BLaER1 (cell line): Measurements from ENCODE around the gene PIP5K1B.

Experiments used
- H3K27ac ChIP-seq: shearing (Covaris generic); formaldehyde crosslinking; 2 replicates; pipeline ENCODE4 v1.8.1; 2022
- H3K27me3 ChIP-seq: shearing (Covaris generic); formaldehyde crosslinking; 2 replicates; pipeline ENCODE4 v1.8.1; 2022
- H3K36me3 ChIP-seq: shearing (Covaris generic); formaldehyde crosslinking; 2 replicates; pipeline ENCODE4 v1.8.1; 2022
- H3K4me1 ChIP-seq: shearing (Covaris generic); formaldehyde crosslinking; 2 replicates; pipeline ENCODE4 v1.8.1; 2022
- H3K4me2 ChIP-seq: shearing (Covaris generic); formaldehyde crosslinking; 2 replicates; pipeline ENCODE4 v1.8.1; 2022
- H3K4me3 ChIP-seq: shearing (Covaris generic); formaldehyde crosslinking; 2 replicates; pipeline ENCODE4 v1.8.1; 2022
- H3K9ac ChIP-seq: shearing (Covaris generic); formaldehyde crosslinking; 2 replicates; pipeline ENCODE4 v1.8.1; 2022
- H3K9me3 ChIP-seq: shearing (Covaris generic); formaldehyde crosslinking; 2 replicates; pipeline ENCODE4 v1.8.1; 2022
- H4K20me1 ChIP-seq: shearing (Covaris generic); formaldehyde crosslinking; 2 replicates; pipeline ENCODE4 v1.8.1; 2022
- Cebpa-rat ChIP-seq: shearing (Covaris generic); IDR thresholded peaks from 2 replicates; pipeline ENCODE4 v1.8.1; 2022

The PIP5K1B gene

DNA sequence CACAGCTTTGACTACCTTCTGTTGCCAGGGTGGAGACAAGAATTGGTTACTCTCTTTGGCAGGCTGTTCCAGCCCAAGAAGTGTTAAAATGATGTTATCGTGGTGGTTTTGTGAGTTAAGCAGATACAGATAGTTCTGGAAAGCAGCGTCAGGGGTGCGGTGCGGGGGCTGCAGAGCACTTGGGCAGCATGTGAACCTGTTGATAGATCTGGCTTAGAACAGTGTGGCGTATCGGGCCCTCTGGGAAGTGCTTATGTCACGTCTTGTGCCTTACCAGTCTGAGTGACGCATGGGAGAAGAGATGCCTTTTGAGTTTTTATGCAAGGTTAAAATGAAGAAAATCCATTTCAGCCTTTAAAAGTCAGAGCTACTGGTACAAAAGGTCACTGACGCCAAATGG, 156.4 kb downstream of the PIP5K1B start:
- no peak overlapping the region for H3K27ac ChIP-seq
- H3K36me3 ChIP-seq: no peaks in the 10 kb centered on the region
- H4K20me1 ChIP-seq: no peaks in the 10 kb centered on the region
- no peak overlapping the region for H3K9ac ChIP-seq
- no peak for TF ChIP-seq Cebpa-rat
- no peaks in the 10 kb centered on the region for H3K27me3 ChIP-seq
- H3K4me2 ChIP-seq: no peak overlapping the region
- no peaks in the 10 kb centered on the region for H3K9me3 ChIP-seq
- peaks cover 11% of the 10 kb centered on the region for H3K4me1 ChIP-seq
- H3K4me3 ChIP-seq: no peak overlapping the region

DNA sequence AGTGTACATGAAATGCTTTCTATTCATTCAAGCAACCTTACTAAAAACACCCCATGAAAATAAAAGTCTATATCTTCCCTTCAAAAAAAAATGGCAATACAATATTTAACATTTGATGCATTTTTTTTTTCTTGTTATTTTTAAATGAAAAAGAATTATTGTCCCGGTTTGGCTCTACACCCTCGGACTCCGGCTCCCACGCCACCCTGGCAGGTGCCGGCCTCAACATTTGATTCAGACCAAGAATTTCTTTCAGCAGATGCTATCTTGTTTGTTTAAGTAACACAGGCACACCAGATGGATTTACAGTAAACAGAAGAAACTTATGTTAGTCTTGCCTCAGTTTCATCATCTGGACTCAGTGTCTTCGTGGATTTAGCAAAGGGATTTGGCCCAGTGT, 162.0 kb downstream of the PIP5K1B start:
- no peaks in the 10 kb centered on the region for H3K27me3 ChIP-seq
- no peak overlapping the region for H3K9ac ChIP-seq
- H3K27ac ChIP-seq: no peak overlapping the region
- no peak for TF ChIP-seq Cebpa-rat
- no peak overlapping the region for H3K4me2 ChIP-seq
- H4K20me1 ChIP-seq: no peaks in the 10 kb centered on the region
- no peaks in the 10 kb centered on the region for H3K36me3 ChIP-seq
- H3K4me3 ChIP-seq: no peak overlapping the region
- H3K4me1 ChIP-seq: no peaks in the 10 kb centered on the region
- no peaks in the 10 kb centered on the region for H3K9me3 ChIP-seq

DNA sequence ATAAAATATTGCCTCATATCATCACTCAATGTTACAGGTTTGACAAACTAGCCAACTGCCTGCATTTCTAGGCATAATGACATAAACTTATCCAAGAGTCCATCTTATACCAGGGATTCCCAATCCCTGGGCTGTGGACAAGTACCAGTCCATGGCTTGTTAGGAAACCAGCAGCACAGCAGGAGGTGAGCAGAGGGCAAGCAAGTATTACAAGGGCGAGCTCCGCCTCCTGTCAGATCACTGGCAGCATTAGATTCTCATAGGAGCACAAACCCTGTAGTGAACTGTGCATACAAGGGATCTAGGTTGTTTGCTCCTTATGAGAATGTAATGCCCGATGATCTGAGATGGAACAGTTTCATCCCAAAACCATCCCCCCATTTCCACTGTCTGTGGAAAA, 164.0 kb downstream of the PIP5K1B start:
- H3K4me3 ChIP-seq: no peak overlapping the region
- no peaks in the 10 kb centered on the region for H4K20me1 ChIP-seq
- H3K9me3 ChIP-seq: no peaks in the 10 kb centered on the region
- H3K9ac ChIP-seq: no peak overlapping the region
- no peaks in the 10 kb centered on the region for H3K27me3 ChIP-seq
- H3K36me3 ChIP-seq: no peaks in the 10 kb centered on the region
- no peak overlapping the region for H3K27ac ChIP-seq
- no peak overlapping the region for H3K4me2 ChIP-seq
- TF ChIP-seq Cebpa-rat: no peak
- H3K4me1 ChIP-seq: no peaks in the 10 kb centered on the region

DNA sequence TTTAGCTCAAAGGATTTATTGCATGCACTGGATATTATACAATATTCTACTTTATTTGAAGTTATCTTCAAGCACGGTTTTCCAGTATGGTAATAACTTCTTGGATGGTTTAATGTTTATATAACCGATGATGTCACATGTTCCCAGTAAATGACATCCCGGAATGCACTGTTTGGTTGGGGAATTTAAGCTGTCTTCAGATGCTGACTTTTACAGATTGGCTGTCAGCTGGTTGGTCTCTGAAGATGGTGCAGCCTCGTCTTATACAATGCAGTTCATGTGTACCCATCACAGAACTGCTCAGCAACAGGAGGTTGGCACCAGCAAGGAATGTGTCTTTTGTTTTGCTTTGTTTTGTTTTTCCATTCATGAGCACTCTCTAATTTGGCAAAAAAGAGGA, 165.0 kb downstream of the PIP5K1B start:
- no peaks in the 10 kb centered on the region for H3K27me3 ChIP-seq
- no peak for TF ChIP-seq Cebpa-rat
- H3K27ac ChIP-seq: no peak overlapping the region
- H3K9ac ChIP-seq: no peak overlapping the region
- H3K4me1 ChIP-seq: no peaks in the 10 kb centered on the region
- no peak overlapping the region for H3K4me2 ChIP-seq
- H3K9me3 ChIP-seq: no peaks in the 10 kb centered on the region
- no peaks in the 10 kb centered on the region for H4K20me1 ChIP-seq
- H3K4me3 ChIP-seq: no peak overlapping the region
- no peaks in the 10 kb centered on the region for H3K36me3 ChIP-seq

DNA sequence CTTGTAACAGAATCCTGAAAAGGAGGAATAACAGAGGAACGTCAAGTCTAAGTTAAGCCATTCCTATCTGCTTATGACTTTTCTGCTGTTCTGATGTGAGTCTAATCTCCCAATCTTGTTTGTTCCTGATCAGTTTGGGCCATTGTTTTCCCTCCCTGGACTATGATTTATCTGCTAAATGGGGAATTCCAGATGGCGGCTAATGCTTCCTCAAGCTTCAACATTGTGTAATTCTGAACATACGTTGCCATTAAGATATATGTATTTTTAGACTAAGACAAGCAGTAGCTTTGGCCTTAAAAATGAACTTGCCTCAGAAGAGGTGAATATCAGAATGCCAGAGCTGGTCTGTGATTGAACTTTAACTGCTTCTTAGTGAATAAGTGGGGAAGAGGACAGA, 166.2 kb downstream of the PIP5K1B start:
- H3K4me1 ChIP-seq: no peaks in the 10 kb centered on the region

DNA sequence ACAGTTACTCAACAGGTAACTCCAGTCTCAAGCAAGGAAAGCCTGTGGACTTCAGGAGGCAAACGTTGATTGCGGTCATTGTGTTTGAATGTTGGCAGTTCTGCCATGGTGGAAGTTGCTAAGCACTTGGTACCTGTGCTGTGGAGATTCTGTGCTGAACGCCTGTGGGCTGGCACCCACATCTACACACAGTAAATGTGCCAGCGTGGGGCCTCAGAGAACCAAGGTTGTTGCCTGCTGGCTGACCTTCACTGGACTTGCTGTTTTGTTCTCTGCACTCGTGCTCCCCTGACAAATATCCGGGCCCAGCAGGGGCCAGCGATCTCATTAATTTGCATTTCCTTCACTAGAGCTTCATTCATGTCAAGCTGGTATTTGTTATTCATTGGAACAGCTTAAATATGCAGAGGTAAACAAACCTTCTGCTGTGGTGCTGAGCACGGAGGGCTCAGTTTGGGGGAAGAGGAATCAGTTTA, 167.0 kb downstream of the PIP5K1B start:
- no peak for TF ChIP-seq Cebpa-rat
- Histone ChIP-seq H3K9me3 (no peaks in the 10 kb centered on the region), H3K36me3 (no peaks in the 10 kb centered on the region), H3K9ac (no peak overlapping the region), H4K20me1 (no peaks in the 10 kb centered on the region), H3K27me3 (no peaks in the 10 kb centered on the region), H3K4me1 (no peaks in the 10 kb centered on the region), H3K27ac (no peak overlapping the region), H3K4me2 (no peak overlapping the region), H3K4me3 (no peak overlapping the region)

More for the DNA sequence above, 166.2 kb downstream of the PIP5K1B start:
- Histone ChIP-seq H3K27ac (no peak overlapping the region), H3K27me3 (no peaks in the 10 kb centered on the region), H3K4me3 (no peak overlapping the region), H4K20me1 (no peaks in the 10 kb centered on the region), H3K36me3 (no peaks in the 10 kb centered on the region), H3K9ac (no peak overlapping the region), H3K4me2 (no peak overlapping the region), H3K9me3 (no peaks in the 10 kb centered on the region)
- no peak for TF ChIP-seq Cebpa-rat

DNA sequence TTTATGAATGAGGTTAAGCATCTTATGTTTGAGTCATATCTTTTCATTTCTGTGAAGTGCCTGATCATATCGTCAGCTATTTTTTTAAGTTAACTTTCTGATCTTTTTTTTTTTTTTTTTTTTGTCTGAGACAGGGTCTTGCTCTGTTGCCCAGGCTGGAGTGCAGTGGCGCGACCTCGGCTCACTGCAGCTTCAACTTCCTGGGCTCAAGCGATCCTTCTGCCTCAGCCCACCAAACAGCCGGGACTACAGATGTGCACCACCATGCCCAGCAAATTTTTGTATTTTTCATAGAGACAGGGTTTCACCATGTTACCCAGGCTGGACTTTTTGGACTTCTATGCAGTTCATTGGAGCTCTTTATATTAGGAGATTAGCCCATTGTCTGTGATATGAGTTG, 168.1 kb downstream of the PIP5K1B start:
- Histone ChIP-seq H4K20me1 (no peaks in the 10 kb centered on the region), H3K36me3 (no peaks in the 10 kb centered on the region), H3K27ac (no peak overlapping the region), H3K4me1 (no peaks in the 10 kb centered on the region), H3K9me3 (no peaks in the 10 kb centered on the region), H3K9ac (no peak overlapping the region), H3K27me3 (no peaks in the 10 kb centered on the region), H3K4me2 (no peak overlapping the region), H3K4me3 (no peak overlapping the region)
- TF ChIP-seq Cebpa-rat: no peak

DNA sequence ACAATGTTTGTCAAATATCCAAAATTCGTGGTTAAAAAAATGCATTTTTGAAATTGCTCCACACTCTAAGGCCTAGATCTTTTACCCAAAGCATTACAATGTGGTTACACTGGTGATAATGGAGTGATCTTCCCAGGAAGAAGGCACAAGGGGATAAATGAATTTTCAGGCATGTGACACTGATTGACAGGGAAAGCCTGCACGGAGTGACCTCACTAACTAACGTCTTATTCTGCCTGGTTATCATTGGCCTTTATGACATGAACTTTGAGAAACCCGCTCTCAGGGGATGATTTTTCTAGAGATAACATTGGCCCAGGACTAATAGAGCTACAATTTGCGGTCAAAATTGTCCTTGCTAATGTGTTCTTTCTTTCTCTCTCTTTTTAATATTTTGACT, 171.2 kb downstream of the PIP5K1B start:
- Histone ChIP-seq H3K27ac (no peak overlapping the region), H3K9ac (no peak overlapping the region), H3K4me2 (no peak overlapping the region), H4K20me1 (no peaks in the 10 kb centered on the region), H3K36me3 (no peaks in the 10 kb centered on the region), H3K9me3 (no peaks in the 10 kb centered on the region), H3K27me3 (no peaks in the 10 kb centered on the region), H3K4me3 (no peak overlapping the region), H3K4me1 (no peaks in the 10 kb centered on the region)
- TF ChIP-seq Cebpa-rat: no peak

DNA sequence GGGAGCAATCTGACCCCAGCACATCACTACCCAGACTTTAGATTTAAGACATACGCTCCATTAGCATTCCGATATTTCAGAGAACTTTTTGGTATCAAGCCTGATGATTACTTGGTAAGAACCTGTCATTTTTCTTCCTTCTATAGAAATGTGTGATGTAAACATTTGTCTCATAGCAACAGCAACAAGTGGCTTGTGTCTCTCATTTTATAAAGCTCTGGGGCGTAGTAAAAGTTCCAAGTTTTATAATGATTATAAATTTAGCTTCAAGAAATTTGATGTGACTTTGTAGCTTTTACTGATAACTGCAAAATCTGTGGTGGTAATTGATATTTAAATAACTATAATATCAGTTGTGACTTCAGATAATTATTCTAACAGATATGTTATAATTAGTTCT, 171.6 kb downstream of the PIP5K1B start:
- Histone ChIP-seq H4K20me1 (no peaks in the 10 kb centered on the region), H3K4me1 (no peaks in the 10 kb centered on the region), H3K27ac (no peak overlapping the region), H3K36me3 (no peaks in the 10 kb centered on the region), H3K9me3 (no peaks in the 10 kb centered on the region), H3K9ac (no peak overlapping the region), H3K4me2 (no peak overlapping the region), H3K4me3 (no peak overlapping the region), H3K27me3 (no peaks in the 10 kb centered on the region)
- no peak for TF ChIP-seq Cebpa-rat

DNA sequence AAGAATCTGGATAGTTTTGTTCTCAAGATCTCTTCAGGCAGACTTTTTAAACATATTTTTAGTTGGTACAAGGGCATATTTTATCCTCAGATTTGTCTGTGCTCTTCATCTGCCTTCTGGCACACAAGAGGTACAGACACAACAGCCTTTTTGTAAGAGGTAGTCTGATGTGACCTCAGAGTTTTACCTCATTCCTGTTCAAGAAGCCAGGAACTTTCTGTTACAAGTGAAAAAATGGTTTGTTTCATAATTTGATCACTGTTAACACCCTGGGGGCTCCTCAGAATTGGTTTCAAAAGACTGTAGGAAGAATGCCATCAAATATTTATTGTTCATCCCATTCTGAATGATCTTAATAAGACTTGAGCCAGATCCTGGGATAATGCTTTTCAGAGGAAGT, 172.2 kb downstream of the PIP5K1B start:
- no peak overlapping the region for H3K4me2 ChIP-seq
- H3K4me1 ChIP-seq: no peaks in the 10 kb centered on the region
- H3K36me3 ChIP-seq: no peaks in the 10 kb centered on the region
- H3K9me3 ChIP-seq: no peaks in the 10 kb centered on the region
- no peak for TF ChIP-seq Cebpa-rat
- H3K27me3 ChIP-seq: no peaks in the 10 kb centered on the region
- H3K27ac ChIP-seq: no peak overlapping the region
- H4K20me1 ChIP-seq: no peaks in the 10 kb centered on the region
- no peak overlapping the region for H3K4me3 ChIP-seq
- no peak overlapping the region for H3K9ac ChIP-seq

DNA sequence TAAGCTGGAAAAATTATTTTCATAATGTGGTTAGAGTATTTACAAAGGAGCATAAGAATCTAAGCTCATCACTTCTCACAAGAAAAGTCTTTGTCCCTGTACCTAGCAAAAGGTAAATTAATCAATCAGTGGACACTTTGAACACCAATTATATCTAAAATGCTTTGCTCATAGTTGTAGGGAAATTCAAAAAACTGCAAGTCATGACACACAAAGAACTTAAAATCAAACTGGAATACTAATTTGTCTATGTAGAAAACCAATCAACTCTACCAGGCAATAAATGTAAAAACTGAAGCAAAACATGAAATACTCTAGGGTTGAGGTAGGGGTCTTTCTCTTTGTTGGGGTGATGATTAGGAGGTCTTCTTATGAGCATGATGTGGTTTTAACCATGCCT, 173.4 kb downstream of the PIP5K1B start:
- no peak overlapping the region for H3K9ac ChIP-seq
- no peak overlapping the region for H3K27ac ChIP-seq
- no peaks in the 10 kb centered on the region for H3K27me3 ChIP-seq
- H3K4me2 ChIP-seq: no peak overlapping the region
- no peaks in the 10 kb centered on the region for H3K4me1 ChIP-seq
- H4K20me1 ChIP-seq: no peaks in the 10 kb centered on the region
- H3K4me3 ChIP-seq: no peak overlapping the region
- H3K36me3 ChIP-seq: no peaks in the 10 kb centered on the region
- TF ChIP-seq Cebpa-rat: no peak
- H3K9me3 ChIP-seq: no peaks in the 10 kb centered on the region
